Neuronal stem cell (in vitro differentiated cells): Measurements from ENCODE around the gene SORBS2.

Experiments used
- DNase-seq: peaks from one replicate; pipeline ENCODE4 v3.0.0-alpha.2; 2013; ENCODE audit warnings: low spot score
- H2AFZ ChIP-seq: one replicate; pipeline ENCODE4 v1.6.1; 2013; ENCODE audit warnings: mild to moderate bottlenecking, low read length, inconsistent platforms
- H2AK5ac ChIP-seq: 2 replicates; pipeline ENCODE4 v1.6.1; 2013; ENCODE audit warnings: low read depth, mild to moderate bottlenecking, inconsistent platforms, low read length, moderate library complexity, mixed read lengths
- H2BK120ac ChIP-seq: 2 replicates; pipeline ENCODE4 v1.6.1; 2013; ENCODE audit warnings: low read depth, mild to moderate bottlenecking, inconsistent platforms, low read length, moderate library complexity, mixed read lengths
- H2BK12ac ChIP-seq: one replicate; pipeline ENCODE4 v1.6.1; 2013; ENCODE audit warnings: low read length, inconsistent platforms
- H2BK15ac ChIP-seq: 2 replicates; pipeline ENCODE4 v1.6.1; 2013; ENCODE audit warnings: mild to moderate bottlenecking, low read length, inconsistent platforms, mixed read lengths
- H2BK5ac ChIP-seq: one replicate; pipeline ENCODE4 v1.6.1; 2013; ENCODE audit warnings: inconsistent platforms, mild to moderate bottlenecking, low read length, moderate library complexity
- H3K14ac ChIP-seq: one replicate; pipeline ENCODE4 v1.6.1; 2013; ENCODE audit warnings: low read length, inconsistent platforms
- H3K18ac ChIP-seq: 2 replicates; pipeline ENCODE4 v1.6.1; 2013; ENCODE audit warnings: low read length, inconsistent platforms
- H3K23ac ChIP-seq: 2 replicates; pipeline ENCODE4 v1.6.1; 2013; ENCODE audit warnings: low read depth, mild to moderate bottlenecking, mixed read lengths, low read length, inconsistent platforms; ENCODE audit not compliant: poor library complexity
- H3K27ac ChIP-seq: replicated peaks from 3 replicates; pipeline ENCODE4 v1.5.1; 2013; ENCODE audit warnings: low read length, inconsistent platforms
- H3K27me3 ChIP-seq, 3 experiments: 2 replicates each; pipeline ENCODE4 v1.6.1; 2013; ENCODE audit warnings: low read length in 3 of 3, mild to moderate bottlenecking in 2 of 3, inconsistent platforms in 1 of 3, low read depth in 1 of 3, mixed read lengths in 1 of 3, moderate library complexity in 1 of 3; ENCODE audit not compliant: control insufficient read depth in 3 of 3, insufficient read depth in 3 of 3
- H3K36me3 ChIP-seq, 2 donors: replicated peaks in 1 of 2; 2 replicates each; pipeline ENCODE4 v1.6.1; 2013; ENCODE audit warnings: low read length in 2 of 2; ENCODE audit not compliant: control insufficient read depth in 2 of 2, insufficient read depth in 2 of 2
- H3K4ac ChIP-seq: 2 replicates; pipeline ENCODE4 v1.6.1; 2013; ENCODE audit warnings: inconsistent platforms, mild to moderate bottlenecking, low read length, moderate library complexity
- H3K4me1 ChIP-seq, 2 donors: 1 replicate in 1 of 2; 2 replicates in 1 of 2; pipeline ENCODE4 v1.6.1; 2013; ENCODE audit warnings: low read length in 2 of 2, low read depth in 1 of 2; ENCODE audit not compliant: control insufficient read depth in 2 of 2, insufficient read depth in 1 of 2
- H3K4me2 ChIP-seq: one replicate; pipeline ENCODE4 v1.6.1; 2013; ENCODE audit warnings: mild to moderate bottlenecking, low read length, inconsistent platforms; ENCODE audit not compliant: insufficient read depth, poor library complexity, severe bottlenecking
- H3K4me3 ChIP-seq, 2 donors: 2 replicates each; pipeline ENCODE4 v1.5.1; 2013; ENCODE audit warnings: low read length in 2 of 2, mild to moderate bottlenecking in 2 of 2, inconsistent platforms in 1 of 2, moderate library complexity in 1 of 2
- H3K79me1 ChIP-seq: one replicate; pipeline ENCODE4 v1.6.1; 2013; ENCODE audit warnings: low read depth, mild to moderate bottlenecking, inconsistent platforms, low read length, moderate library complexity
- H3K9ac ChIP-seq: one replicate; pipeline ENCODE4 v1.6.1; 2013; ENCODE audit warnings: mild to moderate bottlenecking, low read depth, low read length, inconsistent platforms; ENCODE audit not compliant: poor library complexity
- H3K9me3 ChIP-seq, 2 donors: replicated peaks in 1 of 2; 2 replicates each; pipeline versions ENCODE3 to v1.6.1; 2013; ENCODE audit warnings: low read length in 2 of 2, mild to moderate bottlenecking in 2 of 2, inconsistent platforms in 1 of 2, low read depth in 1 of 2, mixed read lengths in 1 of 2, moderate library complexity in 1 of 2; ENCODE audit not compliant: control insufficient read depth in 2 of 2, insufficient read depth in 1 of 2
- H4K8ac ChIP-seq: one replicate; pipeline ENCODE4 v1.6.1; 2013; ENCODE audit warnings: low read depth, mild to moderate bottlenecking, inconsistent platforms, low read length, moderate library complexity
- H4K91ac ChIP-seq: one replicate; pipeline ENCODE4 v1.6.1; 2013; ENCODE audit warnings: low read length, low read depth, mild to moderate bottlenecking, inconsistent platforms; ENCODE audit not compliant: poor library complexity
- WGBS, 2 donors: extraction: QIAGEN DNeasy Blood & Tissue Kit; methylation state at CpG; one replicate each; pipeline ENCODE4 v1.1.7; 2013; ENCODE audit warnings: missing lambda C conversion rate in 2 of 2, mixed read lengths in 1 of 2; ENCODE audit not compliant: insufficient read length in 2 of 2, insufficient replicate concordance in 1 of 2; ENCODE audit errors: extremely low coverage in 2 of 2; 5-methylcytosine and 5-hydroxymethylcytosine counted together

Gene SORBS2

GRCh38 chr4:185683896-185684295 is 128.1 kb downstream of the SORBS2 start:
- Histone ChIP-seq H2BK15ac (no peak overlapping the region), H3K23ac (no peak overlapping the region), H2BK120ac (no peak overlapping the region), H3K27me3 (no peaks in the 10 kb centered on the region), H3K4ac (no peak overlapping the region), H3K4me1 (no peaks in the 10 kb centered on the region), H2BK5ac (no peak overlapping the region), H3K36me3 (peaks cover 2% of the 10 kb centered on the region in 2 donors), H3K18ac (no peak overlapping the region), H3K14ac (no peak overlapping the region), H4K91ac (no peak overlapping the region), H2BK12ac (no peak overlapping the region), H3K9ac (no peak overlapping the region), H2AFZ (no peak overlapping the region), H3K27ac (no peak overlapping the region), H3K79me1 (no peaks in the 10 kb centered on the region), H3K9me3 (no peaks in the 10 kb centered on the region), H3K4me3 (no peak overlapping the region), H4K8ac (no peak overlapping the region), H2AK5ac (no peak overlapping the region), H3K4me2 (no peak overlapping the region)
- no CpG with 5 or more reads among the region's 2 CpGs for WGBS, 2 donors
- DNase-seq: no peak

- Histone ChIP-seq H3K9ac (no peak overlapping the region), H2BK15ac (no peak overlapping the region), H3K27ac (no peak overlapping the region), H3K4me1 (no peaks in the 10 kb centered on the region), H2BK12ac (no peak overlapping the region), H3K23ac (no peak overlapping the region), H3K4me3 (no peak overlapping the region), H2BK5ac (no peak overlapping the region), H3K4ac (no peak overlapping the region), H3K36me3 (peaks cover 2 to 3% of the 10 kb centered on the region in 2 donors), H3K9me3 (no peaks in the 10 kb centered on the region), H3K18ac (no peak overlapping the region), H2BK120ac (no peak overlapping the region), H4K8ac (no peak overlapping the region), H3K27me3 (no peaks in the 10 kb centered on the region), H3K79me1 (no peaks in the 10 kb centered on the region), H3K4me2 (no peak overlapping the region), H4K91ac (no peak overlapping the region), H2AFZ (no peak overlapping the region), H2AK5ac (no peak overlapping the region), H3K14ac (no peak overlapping the region)
- DNase-seq: no peak
- WGBS, 2 donors: no CpG with 5 or more reads among the region's 10 CpGs
Observed at GRCh38 chr4:185683222-185683621, 128.8 kb downstream of the SORBS2 start.

- Histone ChIP-seq H2AK5ac (no peak overlapping the region), H3K9me3 (peaks cover 0 to 4% of the 10 kb centered on the region in 2 donors), H3K27me3 (no peaks in the 10 kb centered on the region), H2BK15ac (no peak overlapping the region), H4K91ac (no peak overlapping the region), H4K8ac (no peak overlapping the region), H3K9ac (no peak overlapping the region), H3K4me3 (no peak overlapping the region), H3K4ac (no peak overlapping the region), H3K4me2 (no peak overlapping the region), H2AFZ (no peak overlapping the region), H3K4me1 (no peaks in the 10 kb centered on the region), H3K27ac (no peak overlapping the region), H3K79me1 (no peaks in the 10 kb centered on the region), H3K18ac (no peak overlapping the region), H3K36me3 (peaks cover 4 to 7% of the 10 kb centered on the region in 2 donors), H2BK5ac (no peak overlapping the region), H3K14ac (no peak overlapping the region), H3K23ac (no peak overlapping the region), H2BK12ac (no peak overlapping the region), H2BK120ac (no peak overlapping the region)
- no peak for DNase-seq
- WGBS, 2 donors: no CpG with 5 or more reads among the region's 5 CpGs
Observed at GRCh38 chr4:185682236-185682635, 129.8 kb downstream of the SORBS2 start.

GRCh38 chr4:185681604-185682003 is 130.4 kb downstream of the SORBS2 start:
- no peaks in the 10 kb centered on the region for H3K79me1 ChIP-seq
- no CpG with 5 or more reads among the region's 6 CpGs for WGBS, 2 donors
- no peak overlapping the region for H3K23ac ChIP-seq
- no peak overlapping the region for H2BK5ac ChIP-seq
- H4K8ac ChIP-seq: no peak overlapping the region
- H3K27me3 ChIP-seq: no peaks in the 10 kb centered on the region
- no peaks in the 10 kb centered on the region for H3K4me1 ChIP-seq
- no peak overlapping the region for H2BK12ac ChIP-seq
- peaks cover 3 to 10% of the 10 kb centered on the region in 2 donors for H3K9me3 ChIP-seq
- no peak overlapping the region for H3K4me3 ChIP-seq
- no peak overlapping the region for H3K9ac ChIP-seq
- H3K36me3 ChIP-seq: peaks cover 9 to 13% of the 10 kb centered on the region in 2 donors
- no peak overlapping the region for H2BK120ac ChIP-seq
- DNase-seq: no peak
- H2AFZ ChIP-seq: no peak overlapping the region
- no peak overlapping the region for H4K91ac ChIP-seq
- H3K14ac ChIP-seq: no peak overlapping the region
- no peak overlapping the region for H2BK15ac ChIP-seq
- no peak overlapping the region for H3K4me2 ChIP-seq
- no peak overlapping the region for H3K4ac ChIP-seq
- no peak overlapping the region for H3K27ac ChIP-seq
- no peak overlapping the region for H3K18ac ChIP-seq
- H2AK5ac ChIP-seq: no peak overlapping the region
